MG63 (cell line): Measurements from ENCODE around the gene KRTAP2-2. TPM values are rescaled to one million over a fixed set of nuclear protein-coding genes. Genes with fewer than 3 reads are reported as not detected.
A peak's percentile ranks its signal among the peaks of the same experiment; 100 is the strongest.
"Not testable (repeated sequence)": the region's sequence is repeated elsewhere in the genome, so short reads cannot be mapped to it uniquely, and the experiment has no call there.

Experiments used
- DNase-seq: peaks from one replicate; pipeline ENCODE4 v3.0.0-alpha.2; 2020
- H3K27me3 ChIP-seq: fragments of 250-450 bp; sonication (Bioruptor Pico); 2 replicates; pipeline ENCODE4 v1.5.1; 2020; ENCODE audit warnings: mild to moderate bottlenecking, moderate library complexity
- H3K36me3 ChIP-seq: fragments of 250-450 bp; sonication (Bioruptor Pico); 2 replicates; pipeline ENCODE4 v1.5.1; 2020; ENCODE audit warnings: mild to moderate bottlenecking, moderate library complexity
- H3K4me3 ChIP-seq: fragments of 250-450 bp; sonication (Bioruptor Pico); 2 replicates; pipeline ENCODE4 v1.5.1; 2020; ENCODE audit warnings: mild to moderate bottlenecking, moderate library complexity
- H3K9me3 ChIP-seq: fragments of 250-450 bp; sonication (Bioruptor Pico); 2 replicates; pipeline ENCODE4 v1.5.1; 2020; ENCODE audit warnings: mild to moderate bottlenecking, moderate library complexity
- total RNA-seq: library from RNA; depleted of rRNA; stranded (reverse); fragments of >200 nt; shearing (Covaris generic); gene quantifications from 2 replicates; pipeline ENCODE4 v1.2.3, GENCODE V29; 2014; ENCODE audit warnings: low replicate concordance

KRTAP2-2 gene
- total RNA-seq, 1 experiment from 2014 or later = not detected

GRCh38 chr17:41069031-41069430 lies 14.0 kb upstream of the KRTAP2-2 start:
- Histone ChIP-seq H3K9me3 (no peaks in the 10 kb centered on the region; the same call in 1 of the 2 replicates), H3K36me3 (no peaks in the 10 kb centered on the region), H3K27me3 (no peaks in the 10 kb centered on the region), H3K4me3 (no peak overlapping the region)
- DNase-seq = no peak

GRCh38 chr17:41067281-41067680 lies 12.3 kb upstream of the KRTAP2-2 start:
- no peak for DNase-seq
- Histone ChIP-seq H3K36me3 (no peaks in the 10 kb centered on the region), H3K9me3 (no peaks in the 10 kb centered on the region; the same call in 1 of the 2 replicates), H3K27me3 (no peaks in the 10 kb centered on the region), H3K4me3 (no peak overlapping the region)

- Histone ChIP-seq H3K36me3 (no peaks in the 10 kb centered on the region), H3K4me3 (no peak within 1 kb of the TSS), H3K9me3 (no peaks in the 10 kb centered on the region; the same call in 1 of the 2 replicates), H3K27me3 (no peaks in the 10 kb centered on the region)
- DNase-seq = peak; percentile 34
Measured at GRCh38 chr17:41065829-41066624, 11.0 kb upstream of the KRTAP2-2 start, which contains the start of gene KRTAP2-4. KRTAP2-4 (minus strand) TSS chr17:41065879; CDS start chr17:41065845, 34 bp downstream.

- H3K4me3 ChIP-seq, H3K27me3 ChIP-seq, DNase-seq, H3K9me3 ChIP-seq, H3K36me3 ChIP-seq: not testable (repeated sequence)
Measured at GRCh38 chr17:41065016-41065689, 10.1 kb upstream of the KRTAP2-2 start.

DNA sequence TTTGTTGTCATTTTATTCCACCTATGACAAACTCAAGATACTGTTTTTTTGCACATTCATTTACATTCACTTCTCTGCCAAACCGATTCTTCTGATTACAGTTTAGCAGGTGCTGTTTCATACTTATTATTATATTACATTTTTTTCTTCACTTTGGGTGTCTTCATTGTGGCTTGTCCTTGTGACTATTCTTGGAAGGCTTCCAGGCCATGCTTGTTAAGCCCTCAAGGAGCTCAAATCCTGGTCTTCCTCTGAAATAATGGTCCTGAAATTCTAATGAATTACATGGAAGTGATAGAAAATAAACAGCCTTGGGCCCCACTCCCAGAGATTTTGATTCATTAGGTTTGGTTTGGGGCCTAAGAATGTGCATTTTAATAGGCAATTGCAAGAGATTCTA lies 9.3 kb upstream of the KRTAP2-2 start:
- H3K9me3 ChIP-seq = no peaks in the 10 kb centered on the region; the same call in 1 of the 2 replicates
- no peak overlapping the region for H3K4me3 ChIP-seq
- H3K36me3 ChIP-seq = no peaks in the 10 kb centered on the region
- no peaks in the 10 kb centered on the region for H3K27me3 ChIP-seq
- DNase-seq = no peak

GRCh38 chr17:41063449-41063848 lies 8.4 kb upstream of the KRTAP2-2 start:
- Histone ChIP-seq H3K27me3 (no peaks in the 10 kb centered on the region), H3K9me3 (no peaks in the 10 kb centered on the region; the same call in 1 of the 2 replicates), H3K4me3 (no peak overlapping the region), H3K36me3 (no peaks in the 10 kb centered on the region)
- no peak for DNase-seq

GRCh38 chr17:41061964-41062363 lies 6.9 kb upstream of the KRTAP2-2 start:
- Histone ChIP-seq H3K4me3 (no peak overlapping the region), H3K9me3 (peaks cover 3% of the 10 kb centered on the region), H3K27me3 (no peaks in the 10 kb centered on the region), H3K36me3 (no peaks in the 10 kb centered on the region)
- peak; percentile 57 for DNase-seq

DNA sequence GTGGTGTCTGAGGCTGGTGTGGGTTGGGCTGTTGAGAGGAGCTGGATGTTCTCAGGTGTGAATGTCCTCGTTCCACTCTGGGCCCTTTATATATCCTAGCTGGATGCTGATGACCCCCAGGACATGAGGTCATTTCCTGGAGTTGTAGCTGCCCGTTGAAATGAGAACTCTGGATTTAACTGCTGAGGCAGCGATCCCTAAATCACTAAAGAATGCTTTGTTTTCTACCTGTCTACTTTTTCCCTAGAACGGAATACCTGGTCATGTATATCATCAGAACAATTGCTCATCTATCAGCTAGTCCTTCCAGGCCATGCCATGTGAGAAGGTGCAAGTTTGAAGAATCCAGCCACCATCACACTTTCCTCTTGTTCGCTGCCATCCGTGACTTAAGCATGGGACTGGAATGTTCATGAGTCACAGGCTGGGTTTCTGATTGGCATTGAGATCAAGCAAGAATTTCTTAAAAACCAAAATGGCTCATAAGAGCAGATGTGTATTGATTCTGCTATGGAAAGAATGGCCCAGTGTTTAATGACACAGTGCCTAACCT lies 5.1 kb upstream of the KRTAP2-2 start, which contains the start of gene KRTAP2-3:
KRTAP2-3 (minus strand) TSS at position 63 of the 553 bp plus-strand sequence. CDS start 64 bp downstream, outside the sequence.
- no peak within 1 kb of the TSS for H3K4me3 ChIP-seq
- H3K36me3 ChIP-seq = no peaks in the 10 kb centered on the region
- DNase-seq = peak; percentile 83
- no peaks in the 10 kb centered on the region for H3K27me3 ChIP-seq
- peaks cover 3% of the 10 kb centered on the region for H3K9me3 ChIP-seq

- H3K27me3 ChIP-seq, H3K9me3 ChIP-seq, H3K4me3 ChIP-seq, H3K36me3 ChIP-seq: not testable (repeated sequence)
- peak; percentile 28 for DNase-seq
Measured at GRCh38 chr17:41059276-41060051, 4.4 kb upstream of the KRTAP2-2 start.

- Histone ChIP-seq H3K4me3 (no peak overlapping the region), H3K9me3 (peaks cover 3% of the 10 kb centered on the region), H3K36me3 (no peaks in the 10 kb centered on the region), H3K27me3 (no peaks in the 10 kb centered on the region)
- DNase-seq = no peak
Measured at GRCh38 chr17:41058741-41059140, 3.7 kb upstream of the KRTAP2-2 start.

GRCh38 chr17:41057547-41057946 lies 2.5 kb upstream of the KRTAP2-2 start:
- no peaks in the 10 kb centered on the region for H3K27me3 ChIP-seq
- no peak for DNase-seq
- peaks cover 8% of the 10 kb centered on the region for H3K9me3 ChIP-seq
- H3K4me3 ChIP-seq = no peak overlapping the region
- no peaks in the 10 kb centered on the region for H3K36me3 ChIP-seq

- DNase-seq, H3K27me3 ChIP-seq, H3K4me3 ChIP-seq, H3K9me3 ChIP-seq, H3K36me3 ChIP-seq: not testable (repeated sequence)
Measured at GRCh38 chr17:41054556-41054955, 474 bp downstream of the KRTAP2-2 start.

DNA sequence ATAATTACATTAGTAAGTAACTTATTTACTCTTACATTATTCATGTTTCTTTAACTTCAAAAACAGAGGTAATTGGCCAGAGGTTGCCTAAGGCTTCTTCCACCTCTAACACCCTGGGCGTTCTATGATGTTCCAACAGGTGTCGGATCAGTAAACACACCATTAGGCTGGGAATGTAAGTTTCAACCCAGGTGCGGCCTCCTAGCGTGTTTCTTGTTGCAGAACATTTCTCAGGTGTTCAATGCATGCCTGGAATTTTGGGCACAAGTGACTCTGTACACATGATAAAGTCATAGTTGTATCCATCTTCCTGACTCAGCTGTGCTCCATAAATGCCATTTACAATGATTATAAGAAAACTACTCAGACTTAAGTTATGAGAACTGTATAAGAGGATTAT lies 1.0 kb downstream of the KRTAP2-2 start:
- no peak for DNase-seq
- Histone ChIP-seq H3K9me3 (peaks cover 8% of the 10 kb centered on the region), H3K27me3 (no peaks in the 10 kb centered on the region), H3K4me3 (no peak overlapping the region), H3K36me3 (no peaks in the 10 kb centered on the region)

DNA sequence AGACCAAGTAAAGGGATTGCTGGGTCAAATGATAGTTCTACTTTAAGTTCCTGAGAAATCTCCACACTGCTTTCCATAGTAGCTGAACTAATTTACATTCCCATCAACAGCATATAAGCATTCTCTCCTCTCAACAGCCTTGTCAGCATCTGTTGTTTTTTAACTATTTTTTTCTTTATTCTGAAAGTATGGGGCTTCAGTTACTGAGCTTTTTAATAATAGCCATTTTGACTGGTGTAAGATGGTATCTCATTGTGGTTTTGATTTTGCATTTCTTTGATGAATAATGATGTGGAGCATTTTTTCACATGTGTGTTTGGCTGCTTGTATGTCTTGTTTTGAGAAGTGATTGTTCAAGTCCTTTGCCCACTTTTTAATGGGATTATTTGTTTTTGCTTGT lies 2.5 kb downstream of the KRTAP2-2 start:
- Histone ChIP-seq H3K9me3 (peaks cover 7% of the 10 kb centered on the region), H3K27me3 (no peaks in the 10 kb centered on the region), H3K4me3 (no peak overlapping the region), H3K36me3 (no peaks in the 10 kb centered on the region)
- DNase-seq = no peak

DNA sequence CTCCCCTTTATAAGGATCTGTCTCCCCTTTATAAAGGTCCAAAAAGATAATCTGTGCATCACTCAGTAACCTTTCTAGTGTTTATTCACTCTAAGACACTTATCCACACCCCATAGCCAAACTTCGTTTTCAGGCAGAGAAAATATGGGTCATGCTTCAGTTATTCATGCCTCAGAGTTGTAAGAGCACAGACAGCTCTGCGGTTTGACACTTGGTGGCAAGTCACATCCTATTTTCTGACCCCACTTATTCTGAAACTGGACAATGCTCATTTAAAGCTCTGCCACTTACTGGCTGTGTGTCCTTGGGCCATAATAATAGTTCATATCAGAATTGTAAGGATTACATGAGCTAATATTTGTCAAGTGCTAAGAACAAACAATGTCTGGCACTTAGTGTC lies 5.9 kb downstream of the KRTAP2-2 start:
- peak; percentile 31 for DNase-seq
- H3K9me3 ChIP-seq = peaks cover 5% of the 10 kb centered on the region
- no peak overlapping the region for H3K4me3 ChIP-seq
- H3K27me3 ChIP-seq = no peaks in the 10 kb centered on the region
- no peaks in the 10 kb centered on the region for H3K36me3 ChIP-seq

- H3K4me3 ChIP-seq = no peak overlapping the region
- DNase-seq = peak; percentile 36
- H3K9me3 ChIP-seq = peaks cover 8% of the 10 kb centered on the region
- no peaks in the 10 kb centered on the region for H3K36me3 ChIP-seq
- no peaks in the 10 kb centered on the region for H3K27me3 ChIP-seq
Measured at GRCh38 chr17:41048441-41048840, 6.6 kb downstream of the KRTAP2-2 start.
